WERI-Rb-1 (cell line): Measurements from ENCODE around the gene SRF.

Experiments
- DNase-seq: peaks from one replicate; pipeline ENCODE4 v3.0.0-alpha.2; 2020
- H3K27ac ChIP-seq: fragments of 250-450 bp; sonication (Bioruptor Pico); 2 replicates; pipeline ENCODE4 v1.5.1; 2020; ENCODE audit warnings: mild to moderate bottlenecking, moderate library complexity
- H3K27me3 ChIP-seq: fragments of 250-450 bp; sonication (Bioruptor Pico); 2 replicates; pipeline ENCODE4 v1.5.1; 2021; ENCODE audit warnings: mild to moderate bottlenecking, low read depth, moderate library complexity; ENCODE audit not compliant: insufficient read depth, severe bottlenecking
- H3K36me3 ChIP-seq: fragments of 250-450 bp; sonication (Bioruptor Pico); 2 replicates; pipeline ENCODE4 v1.5.1; 2020; ENCODE audit warnings: mild to moderate bottlenecking, moderate library complexity
- H3K4me3 ChIP-seq: 2 replicates; pipeline ENCODE4 v1.5.1; 2011; ENCODE audit warnings: low read depth, mild to moderate bottlenecking, control low read depth, low read length
- H3K9me3 ChIP-seq: fragments of 250-450 bp; sonication (Bioruptor Pico); 2 replicates; pipeline ENCODE4 v1.5.1; 2021; ENCODE audit warnings: mild to moderate bottlenecking, moderate library complexity; ENCODE audit not compliant: severe bottlenecking
- TF ChIP-seq, protein P1 (sequence below): IDR thresholded peaks from 2 replicates; pipeline ENCODE4 v1.5.1; 2011; ENCODE audit warnings: low read depth, mild to moderate bottlenecking, control low read depth, inconsistent platforms, low read length

The SRF gene

GRCh38 chr6:43183441-43183840 is 12.4 kb downstream of the SRF start:
- Histone ChIP-seq H3K27ac (no peak overlapping the region), H3K4me3 (no peak overlapping the region), H3K9me3 (peaks cover 5% of the 10 kb centered on the region), H3K27me3 (no peaks in the 10 kb centered on the region), H3K36me3 (peaks cover 65% of the 10 kb centered on the region)
- DNase-seq = no peak
- TF ChIP-seq, protein P1, sequence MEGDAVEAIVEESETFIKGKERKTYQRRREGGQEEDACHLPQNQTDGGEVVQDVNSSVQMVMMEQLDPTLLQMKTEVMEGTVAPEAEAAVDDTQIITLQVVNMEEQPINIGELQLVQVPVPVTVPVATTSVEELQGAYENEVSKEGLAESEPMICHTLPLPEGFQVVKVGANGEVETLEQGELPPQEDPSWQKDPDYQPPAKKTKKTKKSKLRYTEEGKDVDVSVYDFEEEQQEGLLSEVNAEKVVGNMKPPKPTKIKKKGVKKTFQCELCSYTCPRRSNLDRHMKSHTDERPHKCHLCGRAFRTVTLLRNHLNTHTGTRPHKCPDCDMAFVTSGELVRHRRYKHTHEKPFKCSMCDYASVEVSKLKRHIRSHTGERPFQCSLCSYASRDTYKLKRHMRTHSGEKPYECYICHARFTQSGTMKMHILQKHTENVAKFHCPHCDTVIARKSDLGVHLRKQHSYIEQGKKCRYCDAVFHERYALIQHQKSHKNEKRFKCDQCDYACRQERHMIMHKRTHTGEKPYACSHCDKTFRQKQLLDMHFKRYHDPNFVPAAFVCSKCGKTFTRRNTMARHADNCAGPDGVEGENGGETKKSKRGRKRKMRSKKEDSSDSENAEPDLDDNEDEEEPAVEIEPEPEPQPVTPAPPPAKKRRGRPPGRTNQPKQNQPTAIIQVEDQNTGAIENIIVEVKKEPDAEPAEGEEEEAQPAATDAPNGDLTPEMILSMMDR = no peak

DNA sequence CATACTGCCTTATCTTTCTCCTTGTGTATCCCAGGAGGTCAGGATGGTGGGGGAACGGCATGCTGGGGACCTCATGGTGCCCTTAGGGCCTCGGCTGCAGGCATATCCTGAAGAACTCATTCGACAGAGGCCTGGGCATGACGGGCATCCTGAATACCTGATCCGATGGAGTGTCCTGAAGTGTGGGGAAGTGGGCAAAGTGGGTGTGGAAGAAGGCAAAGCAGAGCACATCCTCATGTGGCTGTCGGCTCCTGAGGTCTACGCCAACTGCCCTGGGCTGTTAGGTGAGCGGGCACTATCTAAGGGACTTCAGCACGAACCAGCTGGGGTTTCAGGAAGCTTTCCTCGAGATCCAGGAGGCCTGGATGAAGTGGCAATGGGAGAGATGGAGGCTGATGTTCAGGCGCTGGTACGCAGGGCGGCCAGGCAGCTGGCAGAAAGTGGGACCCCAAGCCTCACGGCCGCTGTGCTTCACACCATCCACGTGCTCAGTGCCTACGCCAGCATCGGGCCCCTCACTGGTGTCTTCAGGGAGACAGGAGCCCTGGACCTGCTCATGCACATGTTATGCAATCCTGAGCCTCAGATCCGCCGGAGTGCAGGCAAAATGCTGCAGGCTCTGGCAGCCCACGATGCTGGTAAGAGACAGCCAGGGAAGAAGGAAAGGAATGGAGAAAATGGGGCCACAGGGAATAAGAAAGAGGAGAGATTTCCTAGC is 13.4 kb downstream of the SRF start:
- H3K36me3 ChIP-seq = peaks cover 65% of the 10 kb centered on the region
- DNase-seq = no peak
- no peak overlapping the region for H3K27ac ChIP-seq
- TF ChIP-seq, protein P1 = no peak
- no peaks in the 10 kb centered on the region for H3K27me3 ChIP-seq
- peaks cover 5% of the 10 kb centered on the region for H3K9me3 ChIP-seq
- no peak overlapping the region for H3K4me3 ChIP-seq

DNA sequence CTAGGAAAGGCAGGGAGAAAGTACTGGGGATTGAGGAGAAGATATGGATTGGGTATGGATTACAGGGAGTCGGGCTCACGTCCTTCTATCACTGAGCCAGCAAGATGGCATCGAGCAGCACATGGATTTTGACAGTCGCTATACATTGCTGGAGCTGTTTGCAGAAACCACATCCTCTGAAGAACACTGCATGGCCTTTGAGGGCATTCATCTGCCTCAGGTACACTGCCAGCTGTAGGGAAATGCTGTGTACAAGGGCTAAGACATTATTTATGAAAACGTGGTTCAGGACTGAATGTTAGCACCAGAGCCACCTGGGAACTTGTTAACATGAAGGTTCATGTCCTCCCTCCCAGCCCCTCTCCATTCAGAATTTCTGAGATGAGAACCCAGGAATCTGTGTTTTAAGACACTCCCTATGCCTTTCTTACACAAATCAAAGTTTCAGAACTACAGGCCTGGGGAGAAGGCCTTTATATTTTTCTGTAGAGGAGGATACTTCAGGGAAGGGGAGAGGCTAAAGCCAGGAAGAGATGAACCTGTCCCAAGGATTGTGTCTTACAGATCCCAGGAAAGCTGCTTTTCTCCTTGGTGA is 14.4 kb downstream of the SRF start:
- H3K36me3 ChIP-seq = peaks cover 63% of the 10 kb centered on the region
- H3K4me3 ChIP-seq = no peak overlapping the region
- no peak for DNase-seq
- TF ChIP-seq, protein P1 = no peak
- no peaks in the 10 kb centered on the region for H3K27me3 ChIP-seq
- peaks cover 5% of the 10 kb centered on the region for H3K9me3 ChIP-seq
- H3K27ac ChIP-seq = no peak overlapping the region

DNA sequence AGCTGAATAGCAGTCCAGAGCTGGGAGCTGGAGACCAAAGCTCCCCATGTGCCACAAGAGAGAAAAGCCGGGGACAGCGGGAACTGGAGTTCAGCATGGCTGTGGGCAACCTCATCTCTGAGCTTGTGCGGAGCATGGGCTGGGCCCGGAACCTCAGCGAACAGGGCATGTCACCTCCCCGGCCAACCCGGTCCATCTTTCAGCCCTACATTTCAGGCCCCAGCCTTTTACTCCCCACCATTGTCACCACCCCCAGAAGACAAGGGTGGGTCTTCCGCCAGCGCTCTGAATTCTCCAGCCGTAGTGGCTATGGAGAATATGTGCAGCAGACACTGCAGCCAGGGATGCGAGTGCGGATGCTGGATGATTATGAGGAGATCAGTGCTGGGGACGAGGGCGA is 14.9 kb downstream of the SRF start:
- TF ChIP-seq, protein P1 = no peak
- Histone ChIP-seq H3K36me3 (peaks cover 61% of the 10 kb centered on the region), H3K4me3 (no peak overlapping the region), H3K27me3 (no peaks in the 10 kb centered on the region), H3K9me3 (peaks cover 5% of the 10 kb centered on the region), H3K27ac (no peak overlapping the region)
- DNase-seq = no peak

GRCh38 chr6:43186706-43187105 is 15.6 kb downstream of the SRF start:
- Histone ChIP-seq H3K9me3 (peaks cover 5% of the 10 kb centered on the region), H3K27me3 (no peaks in the 10 kb centered on the region), H3K36me3 (peaks cover 64% of the 10 kb centered on the region), H3K4me3 (no peak overlapping the region), H3K27ac (no peak overlapping the region; the same call in 1 of the 2 replicates)
- DNase-seq = no peak
- TF ChIP-seq, protein P1 = no peak
